ENCODE results near the gene PTOV1.

- no peak for TF ChIP-seq CTCF (IDR thresholded peaks at IDR 0.05 in 4 of 5, conservative IDR thresholded peaks at IDR 0.05 in 1 of 5)
- TF ChIP-seq POLR2A (IDR thresholded peaks at IDR 0.05), result no peak
Measured at GRCh38 chr19:49892716-49893115, 41.8 kb downstream of the PTOV1 start.
